ENCODE measurements around the gene ARHGEF28. TPM values are rescaled to one million over a fixed set of nuclear protein-coding genes. Genes with fewer than 3 reads are reported as not detected.
A peak's percentile ranks its signal among the peaks of the same experiment; 100 is the strongest.

Gene ARHGEF28
- polyA plus RNA-seq, 3 donors = not detected

- Histone ChIP-seq H3K4me2 (replicated peaks; ENCODE audit: extremely low read depth, low read length, poor library complexity, severe bottlenecking) (no peak overlapping the region), H4K20me1 (ENCODE audit: insufficient read depth, low read length) (no peaks in the 10 kb centered on the region), H3K27me3 (ENCODE audit: control insufficient read depth in 2 of 2, insufficient read depth in 2 of 2, low read length in 2 of 2) (no peaks in the 10 kb centered on the region), H3K9ac (ENCODE audit: insufficient read depth, low read length, poor library complexity, severe bottlenecking) (no peak overlapping the region), H3K4me1 (ENCODE audit: control insufficient read depth in 1 of 2, insufficient read depth in 2 of 2, low read length in 2 of 2) (no peaks in the 10 kb centered on the region), H2AFZ (ENCODE audit: insufficient read depth, low read depth, low read length, poor library complexity, severe bottlenecking) (no peak overlapping the region), H3K27ac (ENCODE audit: low read depth in 1 of 2, low read length in 2 of 2) (no peak overlapping the region), H3K9me3 (replicated peaks in 1 of 2; ENCODE audit: control insufficient read depth in 1 of 2, insufficient read depth in 1 of 2, low read length in 2 of 2) (no peaks in the 10 kb centered on the region), H3K4me3 (replicated peaks in 1 of 3; ENCODE audit: low read depth in 2 of 3, low read length in 3 of 3) (no peak overlapping the region), H3K79me2 (ENCODE audit: insufficient read depth, low read length) (no peaks in the 10 kb centered on the region), H3K36me3 (replicated peaks in 1 of 2; ENCODE audit: control insufficient read depth in 1 of 2, insufficient read depth in 2 of 2, low read length in 2 of 2) (no peaks in the 10 kb centered on the region)
- H3K36me3 Mint-ChIP-seq = no peaks in the 10 kb centered on the region
- no peaks in the 10 kb centered on the region for H3K9me3 Mint-ChIP-seq
- TF ChIP-seq, protein P1, sequence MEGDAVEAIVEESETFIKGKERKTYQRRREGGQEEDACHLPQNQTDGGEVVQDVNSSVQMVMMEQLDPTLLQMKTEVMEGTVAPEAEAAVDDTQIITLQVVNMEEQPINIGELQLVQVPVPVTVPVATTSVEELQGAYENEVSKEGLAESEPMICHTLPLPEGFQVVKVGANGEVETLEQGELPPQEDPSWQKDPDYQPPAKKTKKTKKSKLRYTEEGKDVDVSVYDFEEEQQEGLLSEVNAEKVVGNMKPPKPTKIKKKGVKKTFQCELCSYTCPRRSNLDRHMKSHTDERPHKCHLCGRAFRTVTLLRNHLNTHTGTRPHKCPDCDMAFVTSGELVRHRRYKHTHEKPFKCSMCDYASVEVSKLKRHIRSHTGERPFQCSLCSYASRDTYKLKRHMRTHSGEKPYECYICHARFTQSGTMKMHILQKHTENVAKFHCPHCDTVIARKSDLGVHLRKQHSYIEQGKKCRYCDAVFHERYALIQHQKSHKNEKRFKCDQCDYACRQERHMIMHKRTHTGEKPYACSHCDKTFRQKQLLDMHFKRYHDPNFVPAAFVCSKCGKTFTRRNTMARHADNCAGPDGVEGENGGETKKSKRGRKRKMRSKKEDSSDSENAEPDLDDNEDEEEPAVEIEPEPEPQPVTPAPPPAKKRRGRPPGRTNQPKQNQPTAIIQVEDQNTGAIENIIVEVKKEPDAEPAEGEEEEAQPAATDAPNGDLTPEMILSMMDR (IDR thresholded peaks at IDR 0.05) = no peak
- no peak overlapping the region for H3K4me3 Mint-ChIP-seq
- H3K4me1 Mint-ChIP-seq = no peaks in the 10 kb centered on the region
- H3K27ac Mint-ChIP-seq = no peak overlapping the region
- WGBS (ENCODE audit: insufficient coverage) = no CpG with 5 or more reads among the region's 1 CpG
- intact Hi-C loops (cut with micrococcal nuclease) = no loop called here
- no peak for DNase-seq
- peaks cover 0 to 4% (median 1%) of the 10 kb centered on the region in 3 donors for H3K27me3 Mint-ChIP-seq (ENCODE audit: low read depth in 3 of 3)
Measured at GRCh38 chr5:73587923-73588322, 38.1 kb upstream of the ARHGEF28 start.

GRCh38 chr5:73591102-73591695 lies 34.8 kb upstream of the ARHGEF28 start:
- peak; percentile 43 to 61 (median 54) for DNase-seq
- TF ChIP-seq, protein P1 (IDR thresholded peaks at IDR 0.05) = peak; percentile 87

More at GRCh38 chr5:73591102-73591695, 34.8 kb upstream of the ARHGEF28 start:
- no peak overlapping the region for H3K4me3 ChIP-seq (replicated peaks in 1 of 3; ENCODE audit: low read depth in 2 of 3, low read length in 3 of 3)
- H3K9me3 ChIP-seq (replicated peaks in 1 of 2; ENCODE audit: control insufficient read depth in 1 of 2, insufficient read depth in 1 of 2, low read length in 2 of 2) = no peaks in the 10 kb centered on the region
- Mint-ChIP-seq H3K4me1 (no peaks in the 10 kb centered on the region), H3K4me3 (no peak overlapping the region), H3K9me3 (no peaks in the 10 kb centered on the region), H3K27ac (no peak overlapping the region), H3K36me3 (no peaks in the 10 kb centered on the region), H3K27me3 (ENCODE audit: low read depth in 3 of 3) (peaks cover 0 to 4% (median 1%) of the 10 kb centered on the region in 3 donors)
- H3K27ac ChIP-seq (ENCODE audit: low read depth in 1 of 2, low read length in 2 of 2) = no peak overlapping the region
- no peak overlapping the region for H3K4me2 ChIP-seq (replicated peaks; ENCODE audit: extremely low read depth, low read length, poor library complexity, severe bottlenecking)
- H3K27me3 ChIP-seq (ENCODE audit: control insufficient read depth in 2 of 2, insufficient read depth in 2 of 2, low read length in 2 of 2) = no peaks in the 10 kb centered on the region
- H3K4me1 ChIP-seq (ENCODE audit: control insufficient read depth in 1 of 2, insufficient read depth in 2 of 2, low read length in 2 of 2) = no peaks in the 10 kb centered on the region
- no peaks in the 10 kb centered on the region for H4K20me1 ChIP-seq (ENCODE audit: insufficient read depth, low read length)
- no peaks in the 10 kb centered on the region for H3K79me2 ChIP-seq (ENCODE audit: insufficient read depth, low read length)
- intact Hi-C loops (cut with micrococcal nuclease) = loop anchor here (2.0 to 5.0 kb wide), 2 partner anchors 201 to 202 kb away; no protein-coding TSS in a partner anchor
- no peaks in the 10 kb centered on the region for H3K36me3 ChIP-seq (replicated peaks in 1 of 2; ENCODE audit: control insufficient read depth in 1 of 2, insufficient read depth in 2 of 2, low read length in 2 of 2)
- WGBS (ENCODE audit: insufficient coverage) = no CpG with 5 or more reads among the region's 4 CpGs
- no peak overlapping the region for H2AFZ ChIP-seq (ENCODE audit: insufficient read depth, low read depth, low read length, poor library complexity, severe bottlenecking)
- no peak overlapping the region for H3K9ac ChIP-seq (ENCODE audit: insufficient read depth, low read length, poor library complexity, severe bottlenecking)

Data from CD14-positive monocyte (primary cell).